ENCODE data around the gene CAPN14.

CAPN14 gene

GRCh38 chr2:31230751-31231150, 13.4 kb upstream of the CAPN14 start:
- Histone ChIP-seq H3K4me3 (ENCODE audit: low read length in 2 of 2) (no peak overlapping the region), H3K79me1 (ENCODE audit: low read depth, low read length) (no peaks in the 10 kb centered on the region), H3K9me3 (replicated peaks in 1 of 2; ENCODE audit: control insufficient read depth in 2 of 2, insufficient read depth in 1 of 2, low read depth in 1 of 2, low read length in 2 of 2) (no peaks in the 10 kb centered on the region), H3K4ac (ENCODE audit: low read length) (no peak overlapping the region), H3K27ac (replicated peaks; ENCODE audit: low read length) (no peak overlapping the region), H3K27me3 (ENCODE audit: control insufficient read depth in 3 of 3, insufficient read depth in 3 of 3, low read depth in 1 of 3, low read length in 3 of 3) (peaks cover 0 to 26% (median 2%) of the 10 kb centered on the region in 3 experiments), H2BK12ac (ENCODE audit: low read length) (no peak overlapping the region), H2BK120ac (ENCODE audit: low read depth, low read length) (no peak overlapping the region), H3K14ac (ENCODE audit: low read length) (no peak overlapping the region), H3K4me2 (ENCODE audit: insufficient read depth, low read length, poor library complexity, severe bottlenecking) (no peak overlapping the region), H2BK15ac (ENCODE audit: low read length) (no peak overlapping the region), H3K23ac (ENCODE audit: low read depth, low read length, poor library complexity) (no peak overlapping the region), H3K18ac (ENCODE audit: low read length) (no peak overlapping the region), H2BK5ac (ENCODE audit: low read length) (no peak overlapping the region), H2AK5ac (ENCODE audit: low read depth, low read length) (no peak overlapping the region), H3K4me1 (ENCODE audit: control insufficient read depth in 2 of 2, insufficient read depth in 1 of 2, low read depth in 1 of 2, low read length in 2 of 2) (peaks cover 0 to 5% of the 10 kb centered on the region in 2 donors), H3K36me3 (replicated peaks in 1 of 2; ENCODE audit: control insufficient read depth in 2 of 2, insufficient read depth in 2 of 2, low read length in 2 of 2) (no peaks in the 10 kb centered on the region), H4K8ac (ENCODE audit: low read depth, low read length) (no peak overlapping the region), H2AFZ (ENCODE audit: low read length) (no peak overlapping the region), H4K91ac (ENCODE audit: low read depth, low read length, poor library complexity) (no peak overlapping the region), H3K9ac (ENCODE audit: low read depth, low read length, poor library complexity) (no peak overlapping the region)
- no CpG with 5 or more reads among the region's 3 CpGs for WGBS, 2 donors (ENCODE audit: extremely low coverage in 2 of 2, insufficient read length in 2 of 2, insufficient replicate concordance in 1 of 2)
- DNase-seq (ENCODE audit: low spot score): no peak

- H2AK5ac ChIP-seq (ENCODE audit: low read depth, low read length): no peak overlapping the region
- H3K4me3 ChIP-seq (ENCODE audit: low read length in 2 of 2): no peak overlapping the region
- no peak overlapping the region for H4K8ac ChIP-seq (ENCODE audit: low read depth, low read length)
- peak overlapping the region; percentile 45 for H3K18ac ChIP-seq (ENCODE audit: low read length)
- no peaks in the 10 kb centered on the region for H3K9me3 ChIP-seq (replicated peaks in 1 of 2; ENCODE audit: control insufficient read depth in 2 of 2, insufficient read depth in 1 of 2, low read depth in 1 of 2, low read length in 2 of 2)
- no peak overlapping the region for H3K14ac ChIP-seq (ENCODE audit: low read length)
- H2BK15ac ChIP-seq (ENCODE audit: low read length): no peak overlapping the region
- peaks cover 0 to 2% of the 10 kb centered on the region in 2 donors for H3K4me1 ChIP-seq (ENCODE audit: control insufficient read depth in 2 of 2, insufficient read depth in 1 of 2, low read depth in 1 of 2, low read length in 2 of 2)
- H3K27me3 ChIP-seq (ENCODE audit: control insufficient read depth in 3 of 3, insufficient read depth in 3 of 3, low read depth in 1 of 3, low read length in 3 of 3): peaks cover 0 to 26% (median 0%) of the 10 kb centered on the region in 3 experiments
- no peak overlapping the region for H3K27ac ChIP-seq (replicated peaks; ENCODE audit: low read length)
- H3K4me2 ChIP-seq (ENCODE audit: insufficient read depth, low read length, poor library complexity, severe bottlenecking): no peak overlapping the region
- no peaks in the 10 kb centered on the region for H3K36me3 ChIP-seq (replicated peaks in 1 of 2; ENCODE audit: control insufficient read depth in 2 of 2, insufficient read depth in 2 of 2, low read length in 2 of 2)
- H3K9ac ChIP-seq (ENCODE audit: low read depth, low read length, poor library complexity): no peak overlapping the region
- no peak overlapping the region for H2AFZ ChIP-seq (ENCODE audit: low read length)
- WGBS, 2 donors (ENCODE audit: extremely low coverage in 2 of 2, insufficient read length in 2 of 2, insufficient replicate concordance in 1 of 2): no CpG with 5 or more reads among the region's 3 CpGs
- no peak overlapping the region for H2BK5ac ChIP-seq (ENCODE audit: low read length)
- H3K79me1 ChIP-seq (ENCODE audit: low read depth, low read length): no peaks in the 10 kb centered on the region
- no peak overlapping the region for H3K4ac ChIP-seq (ENCODE audit: low read length)
- no peak overlapping the region for H4K91ac ChIP-seq (ENCODE audit: low read depth, low read length, poor library complexity)
- no peak overlapping the region for H3K23ac ChIP-seq (ENCODE audit: low read depth, low read length, poor library complexity)
- no peak overlapping the region for H2BK120ac ChIP-seq (ENCODE audit: low read depth, low read length)
- H2BK12ac ChIP-seq (ENCODE audit: low read length): no peak overlapping the region
- DNase-seq (ENCODE audit: low spot score): no peak
Measured at GRCh38 chr2:31228717-31229116, 11.4 kb upstream of the CAPN14 start.

- no peak for DNase-seq (ENCODE audit: low spot score)
- Histone ChIP-seq H3K4ac (ENCODE audit: low read length) (no peak overlapping the region), H2AK5ac (ENCODE audit: low read depth, low read length) (no peak overlapping the region), H3K18ac (ENCODE audit: low read length) (peak overlapping the region; percentile 57), H3K4me2 (ENCODE audit: insufficient read depth, low read length, poor library complexity, severe bottlenecking) (no peak overlapping the region), H3K23ac (ENCODE audit: low read depth, low read length, poor library complexity) (no peak overlapping the region), H3K14ac (ENCODE audit: low read length) (no peak overlapping the region), H3K36me3 (replicated peaks in 1 of 2; ENCODE audit: control insufficient read depth in 2 of 2, insufficient read depth in 2 of 2, low read length in 2 of 2) (no peaks in the 10 kb centered on the region), H3K9me3 (replicated peaks in 1 of 2; ENCODE audit: control insufficient read depth in 2 of 2, insufficient read depth in 1 of 2, low read depth in 1 of 2, low read length in 2 of 2) (no peaks in the 10 kb centered on the region), H2BK120ac (ENCODE audit: low read depth, low read length) (no peak overlapping the region), H3K27ac (replicated peaks; ENCODE audit: low read length) (no peak overlapping the region), H3K27me3 (ENCODE audit: control insufficient read depth in 3 of 3, insufficient read depth in 3 of 3, low read depth in 1 of 3, low read length in 3 of 3) (peaks cover 0 to 26% (median 0%) of the 10 kb centered on the region in 3 experiments), H2AFZ (ENCODE audit: low read length) (no peak overlapping the region), H3K9ac (ENCODE audit: low read depth, low read length, poor library complexity) (peak overlapping the region; percentile 13), H2BK5ac (ENCODE audit: low read length) (no peak overlapping the region), H2BK12ac (ENCODE audit: low read length) (no peak overlapping the region), H3K79me1 (ENCODE audit: low read depth, low read length) (no peaks in the 10 kb centered on the region), H4K8ac (ENCODE audit: low read depth, low read length) (no peak overlapping the region), H3K4me1 (ENCODE audit: control insufficient read depth in 2 of 2, insufficient read depth in 1 of 2, low read depth in 1 of 2, low read length in 2 of 2) (no peaks in the 10 kb centered on the region), H3K4me3 (ENCODE audit: low read length in 2 of 2) (no peak overlapping the region), H2BK15ac (ENCODE audit: low read length) (no peak overlapping the region), H4K91ac (ENCODE audit: low read depth, low read length, poor library complexity) (no peak overlapping the region)
- whole genome bisulfite sequencing, 2 donors (ENCODE audit: extremely low coverage in 2 of 2, insufficient read length in 2 of 2, insufficient replicate concordance in 1 of 2): no CpG with 5 or more reads among the region's 10 CpGs
Measured at GRCh38 chr2:31227711-31228125, 10.4 kb upstream of the CAPN14 start.

GRCh38 chr2:31227110-31227509, 9.8 kb upstream of the CAPN14 start:
- Histone ChIP-seq H2BK120ac (ENCODE audit: low read depth, low read length) (no peak overlapping the region), H3K4me2 (ENCODE audit: insufficient read depth, low read length, poor library complexity, severe bottlenecking) (no peak overlapping the region), H3K4ac (ENCODE audit: low read length) (no peak overlapping the region), H3K27ac (replicated peaks; ENCODE audit: low read length) (no peak overlapping the region), H3K9me3 (replicated peaks in 1 of 2; ENCODE audit: control insufficient read depth in 2 of 2, insufficient read depth in 1 of 2, low read depth in 1 of 2, low read length in 2 of 2) (no peaks in the 10 kb centered on the region), H2AFZ (ENCODE audit: low read length) (no peak overlapping the region), H3K4me3 (ENCODE audit: low read length in 2 of 2) (no peak overlapping the region), H3K18ac (ENCODE audit: low read length) (no peak overlapping the region), H3K23ac (ENCODE audit: low read depth, low read length, poor library complexity) (no peak overlapping the region), H3K27me3 (ENCODE audit: control insufficient read depth in 3 of 3, insufficient read depth in 3 of 3, low read depth in 1 of 3, low read length in 3 of 3) (peaks cover 0 to 26% (median 0%) of the 10 kb centered on the region in 3 experiments), H4K91ac (ENCODE audit: low read depth, low read length, poor library complexity) (no peak overlapping the region), H2AK5ac (ENCODE audit: low read depth, low read length) (no peak overlapping the region), H4K8ac (ENCODE audit: low read depth, low read length) (no peak overlapping the region), H2BK5ac (ENCODE audit: low read length) (no peak overlapping the region), H3K36me3 (replicated peaks in 1 of 2; ENCODE audit: control insufficient read depth in 2 of 2, insufficient read depth in 2 of 2, low read length in 2 of 2) (no peaks in the 10 kb centered on the region), H2BK12ac (ENCODE audit: low read length) (no peak overlapping the region), H3K14ac (ENCODE audit: low read length) (no peak overlapping the region), H2BK15ac (ENCODE audit: low read length) (no peak overlapping the region), H3K79me1 (ENCODE audit: low read depth, low read length) (no peaks in the 10 kb centered on the region), H3K9ac (ENCODE audit: low read depth, low read length, poor library complexity) (no peak overlapping the region), H3K4me1 (ENCODE audit: control insufficient read depth in 2 of 2, insufficient read depth in 1 of 2, low read depth in 1 of 2, low read length in 2 of 2) (no peaks in the 10 kb centered on the region)
- DNase-seq (ENCODE audit: low spot score): no peak
- no CpG with 5 or more reads among the region's 6 CpGs for WGBS, 2 donors (ENCODE audit: extremely low coverage in 2 of 2, insufficient read length in 2 of 2, insufficient replicate concordance in 1 of 2)
